M059J (cell line): ENCODE results near the gene UNC13B. TPM values are rescaled to one million over a fixed set of nuclear protein-coding genes. Genes with fewer than 3 reads are reported as not detected.
"Not testable (repeated sequence)": the region's sequence is repeated elsewhere in the genome, so short reads cannot be mapped to it uniquely, and the experiment has no call there.

Experiments
- DNase-seq: peaks from one replicate; pipeline ENCODE4 v3.0.0-alpha.2; 2012; ENCODE audit warnings: low read depth
- total RNA-seq: library from RNA; depleted of rRNA; stranded (reverse); fragments of >200 nt; shearing (Covaris generic); gene quantifications from 2 replicates; pipeline ENCODE4 v1.2.3, GENCODE V29; 2014

Gene UNC13B
- total RNA-seq, 1 experiment from 2014 or later: 16.1 TPM

DNA sequence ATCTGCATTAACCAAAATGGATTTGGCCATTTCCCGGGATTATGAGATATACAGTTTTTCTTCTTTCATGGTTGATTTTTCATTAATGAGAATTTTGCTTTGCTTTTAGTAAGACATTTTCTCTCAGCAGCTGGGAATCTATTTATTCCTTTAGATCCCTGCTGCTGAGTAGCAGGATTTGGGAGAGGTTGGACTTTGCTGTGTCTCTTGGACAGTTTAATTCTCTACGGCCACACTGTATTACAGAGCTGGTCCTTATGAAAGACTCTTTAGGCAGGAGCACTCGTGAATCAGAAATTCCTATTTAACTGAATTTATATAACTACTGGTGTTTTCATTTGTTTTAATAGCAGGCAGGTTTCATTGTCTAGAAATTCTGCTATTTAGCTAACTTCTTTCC lies 1.6 kb downstream of the UNC13B start:
- no peak for DNase-seq

DNA sequence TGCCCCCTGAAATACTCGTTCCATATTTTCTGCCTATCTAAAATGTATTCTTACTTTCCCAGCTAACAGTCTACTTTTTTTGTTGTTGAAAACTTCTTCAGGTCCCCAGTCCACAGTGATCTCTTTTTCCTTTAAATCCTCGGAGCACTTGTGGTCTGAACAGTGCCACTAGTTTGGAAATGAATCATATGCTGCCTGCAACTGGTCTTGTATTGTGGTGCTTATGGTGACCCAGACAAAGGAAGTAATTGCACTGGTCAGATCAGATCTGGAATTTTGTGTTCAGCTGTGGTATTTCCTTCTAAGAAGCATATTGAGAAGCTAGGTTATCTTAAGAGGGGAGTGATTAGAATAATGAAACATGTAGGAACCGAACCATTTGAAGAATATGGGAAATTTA lies 2.9 kb downstream of the UNC13B start:
- DNase-seq: peak; percentile 80

DNA sequence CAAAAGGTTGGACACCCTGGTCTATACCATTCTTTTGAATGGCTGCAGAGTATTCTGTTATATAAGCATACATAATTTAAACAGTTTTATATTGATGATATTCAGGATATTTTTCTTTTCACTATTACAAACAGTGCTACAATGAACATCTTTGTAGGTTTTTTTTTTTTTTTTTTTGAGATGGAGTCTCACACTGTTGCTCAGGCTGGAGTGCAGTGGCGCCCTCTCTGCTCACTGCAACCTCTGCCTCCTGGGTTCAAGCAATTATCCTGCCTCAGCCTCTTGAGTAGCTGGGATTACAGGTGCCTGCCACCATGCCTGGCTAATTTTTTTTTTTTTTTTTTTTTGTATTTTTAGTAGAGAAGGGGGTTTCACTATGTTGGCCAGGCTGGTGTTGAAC lies 5.6 kb downstream of the UNC13B start:
- not testable (repeated sequence) for DNase-seq

GRCh38 chr9:35168963-35169362 lies 7.2 kb downstream of the UNC13B start:
- DNase-seq: no peak

DNA sequence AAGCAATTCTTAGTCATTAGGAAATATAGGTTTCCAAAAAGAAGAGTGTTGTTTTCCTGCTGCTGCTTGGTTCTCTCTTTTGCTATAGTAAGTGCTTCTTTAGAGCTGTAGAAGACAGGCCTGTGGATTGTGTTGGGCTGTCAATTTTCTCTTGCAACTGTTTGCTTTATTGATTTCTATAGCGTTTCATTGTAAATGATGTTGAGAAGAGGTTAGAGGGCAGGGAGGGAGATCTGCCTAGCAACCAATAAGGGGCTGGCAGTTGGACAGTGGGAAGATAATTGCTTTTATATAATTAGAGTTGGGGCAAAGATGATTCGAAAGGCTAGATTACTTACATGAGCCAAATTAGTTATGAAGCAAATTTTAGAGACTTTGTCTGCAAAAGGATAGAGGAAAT lies 11.1 kb downstream of the UNC13B start:
- DNase-seq: no peak

DNA sequence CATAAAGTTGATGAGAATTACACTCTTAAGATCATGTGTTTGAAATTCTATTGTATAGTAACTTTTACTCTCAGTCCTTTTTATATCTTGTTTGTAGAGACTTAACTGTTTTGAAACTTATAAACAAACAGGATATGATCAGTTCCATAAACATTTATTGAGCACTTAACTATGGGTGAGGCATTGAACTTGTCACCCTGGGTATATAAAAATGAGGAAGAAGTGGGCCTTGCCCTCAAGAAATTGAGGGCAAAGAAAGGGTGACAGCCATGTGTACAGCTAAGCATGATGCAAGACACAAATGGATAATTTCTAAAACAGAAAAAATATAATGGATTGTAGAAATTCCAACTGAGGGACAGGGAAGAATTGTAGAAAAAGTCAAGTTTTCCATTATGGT lies 15.7 kb downstream of the UNC13B start:
- DNase-seq: no peak

DNA sequence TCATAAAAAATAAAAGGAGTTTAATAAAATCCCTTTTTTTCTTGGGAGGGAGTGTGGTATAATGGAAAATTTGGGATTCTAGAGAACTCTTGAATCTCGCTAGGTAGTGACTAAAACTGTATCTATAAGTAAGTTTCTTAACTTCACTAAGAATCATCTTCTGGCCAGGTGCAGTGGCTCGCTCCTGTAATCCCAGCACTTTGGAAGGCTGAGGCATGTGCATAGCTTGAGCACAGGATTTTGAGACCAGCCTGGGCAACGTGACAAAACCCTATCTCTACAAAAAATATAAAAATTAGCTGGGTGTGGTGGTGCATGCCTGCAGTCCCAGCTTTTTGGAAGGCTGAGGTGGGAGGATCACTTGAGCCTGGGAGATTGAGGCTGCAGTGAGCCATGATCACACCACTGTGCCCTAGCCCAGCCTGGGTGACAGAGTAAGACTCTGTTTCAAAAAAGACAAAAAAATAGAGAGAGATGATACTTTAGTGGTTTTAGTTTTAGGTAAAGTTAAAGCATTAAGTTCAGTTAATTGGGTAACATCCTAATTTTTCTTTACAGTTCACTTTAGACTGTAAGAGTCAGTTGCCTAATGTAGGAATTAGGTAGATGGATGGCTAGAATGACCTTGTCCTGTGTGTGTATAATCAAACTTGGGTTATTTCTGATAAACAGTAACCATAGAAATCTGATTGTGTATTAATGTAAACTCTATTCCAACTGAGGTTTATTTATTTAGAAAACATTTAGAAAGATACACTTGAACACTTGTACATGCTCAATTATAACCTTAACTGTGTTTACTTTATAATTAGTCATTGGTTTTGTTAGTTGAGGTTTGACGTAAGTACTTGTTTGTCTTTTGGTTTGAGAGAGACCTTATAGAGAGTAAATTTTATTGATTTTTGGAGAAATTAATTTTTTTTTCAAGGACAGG lies 17.8 kb downstream of the UNC13B start:
- peak; percentile 22 for DNase-seq

GRCh38 chr9:35180801-35181200 lies 19.0 kb downstream of the UNC13B start:
- DNase-seq: no peak

- DNase-seq: not testable (repeated sequence)
Observed at GRCh38 chr9:35182401-35182800, 20.6 kb downstream of the UNC13B start.

DNA sequence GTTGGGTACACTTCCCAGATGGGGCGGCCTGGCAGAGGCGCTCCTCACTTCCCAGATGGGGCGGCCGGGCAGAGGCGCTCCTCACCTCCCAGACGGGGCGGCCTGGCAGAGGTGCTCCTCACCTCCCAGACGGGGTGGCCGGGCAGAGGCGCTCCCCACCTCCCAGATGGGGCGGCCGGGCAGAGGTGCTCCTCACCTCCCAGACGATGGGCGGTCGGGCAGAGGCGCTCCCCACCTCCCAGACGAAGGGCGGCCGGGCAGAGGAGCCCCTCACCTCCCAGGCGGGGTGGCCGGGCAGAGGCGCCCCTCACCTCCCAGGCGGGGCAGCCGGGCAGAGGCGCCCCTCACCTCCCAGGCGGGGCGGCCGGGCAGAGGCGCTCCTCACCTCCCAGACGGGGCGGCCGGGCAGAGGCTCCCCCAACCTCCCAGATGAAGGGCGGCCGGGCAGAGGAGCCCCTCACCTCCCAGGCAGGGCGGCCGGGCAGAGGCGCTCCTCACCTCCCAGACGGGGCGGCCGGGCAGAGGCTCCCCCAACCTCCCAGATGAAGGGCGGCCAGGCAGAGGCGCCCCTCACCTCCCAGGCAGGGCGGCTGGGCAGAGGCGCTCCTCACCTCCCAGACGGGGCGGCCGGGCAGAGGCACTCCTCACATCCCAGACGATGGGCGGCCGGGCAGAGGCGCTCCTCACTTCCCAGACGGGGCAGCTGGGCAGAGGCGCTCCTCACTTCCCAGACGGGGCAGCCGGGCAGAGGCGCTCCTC lies 21.4 kb downstream of the UNC13B start:
- DNase-seq: not testable (repeated sequence)

DNA sequence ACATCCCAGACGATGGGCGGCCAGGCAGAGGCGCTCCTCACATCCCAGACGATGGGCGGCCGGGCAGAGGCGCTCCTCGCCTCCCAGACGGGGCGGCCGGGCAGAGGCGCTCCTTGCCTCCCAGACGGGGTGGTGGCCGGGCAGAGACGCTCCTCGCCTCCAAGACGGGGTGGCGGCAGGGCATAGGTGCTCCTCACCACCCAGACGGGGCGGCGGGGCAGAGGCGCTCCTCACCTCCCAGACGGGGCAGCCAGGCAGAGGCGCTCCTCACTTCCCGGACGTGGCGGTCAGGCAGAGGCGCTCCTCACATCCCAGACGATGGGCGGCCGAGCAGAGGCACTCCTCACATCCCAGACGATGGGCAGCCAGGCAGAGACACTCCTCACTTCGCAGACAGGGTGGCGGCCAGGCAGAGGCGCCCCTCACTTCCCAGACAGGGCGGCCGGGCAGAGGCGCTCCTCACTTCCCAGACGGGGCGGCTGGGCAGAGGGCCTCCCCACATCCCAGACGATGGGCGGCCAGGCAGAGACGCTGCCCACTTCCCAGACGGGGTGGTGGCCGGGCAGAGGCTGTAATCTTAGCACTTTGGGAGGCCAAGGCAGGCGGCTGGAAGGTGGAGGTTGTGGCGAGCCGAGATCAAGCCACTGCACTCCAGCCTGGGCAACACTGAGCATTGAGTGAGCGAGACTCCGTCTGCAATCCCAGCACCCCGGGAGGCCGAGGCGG lies 22.1 kb downstream of the UNC13B start:
- DNase-seq: not testable (repeated sequence)

- no peak for DNase-seq
Observed at GRCh38 chr9:35186524-35186923, 24.7 kb downstream of the UNC13B start.

- DNase-seq: no peak
Observed at GRCh38 chr9:35190203-35190602, 28.4 kb downstream of the UNC13B start.

GRCh38 chr9:35191105-35191504 lies 29.3 kb downstream of the UNC13B start:
- no peak for DNase-seq

GRCh38 chr9:35193762-35194161 lies 32.0 kb downstream of the UNC13B start:
- peak; percentile 6 for DNase-seq

DNA sequence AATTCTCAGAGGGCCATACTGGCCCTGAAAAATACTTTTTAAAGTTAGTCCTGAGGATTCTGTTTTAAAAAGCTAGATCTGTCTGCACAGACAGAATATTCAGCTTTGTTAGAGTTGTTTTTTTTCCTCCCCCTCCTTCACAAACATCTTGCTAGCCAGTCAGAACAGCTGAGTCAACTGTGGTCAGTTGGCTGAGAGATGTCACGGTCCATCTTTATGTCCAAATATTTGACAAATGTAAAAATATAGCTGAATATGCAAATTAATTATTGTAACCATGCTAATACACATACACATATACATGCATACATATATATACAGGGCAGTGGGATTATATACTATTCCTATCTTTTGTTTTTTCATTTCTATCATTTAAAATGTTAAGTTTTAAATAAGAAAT lies 33.9 kb downstream of the UNC13B start:
- peak; percentile 18 for DNase-seq

DNA sequence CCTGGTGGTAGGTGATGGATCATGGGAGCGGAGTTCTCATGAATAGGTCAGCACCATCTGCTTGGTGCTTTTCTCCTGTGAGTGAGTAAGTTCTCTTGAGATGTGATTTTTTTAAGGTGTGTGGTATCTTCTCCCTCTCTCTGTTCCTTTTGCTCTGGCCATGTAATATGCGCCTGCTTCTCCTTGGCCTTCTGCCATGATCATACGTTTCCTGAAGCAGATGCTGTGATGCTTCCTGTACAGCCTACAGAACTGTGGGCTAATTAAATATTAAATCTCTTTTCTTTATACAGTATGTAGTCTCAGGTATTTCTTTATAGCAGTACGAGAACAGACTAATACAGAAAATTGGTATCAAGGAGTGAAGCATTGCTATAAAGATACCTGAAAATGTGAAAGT lies 36.4 kb downstream of the UNC13B start:
- DNase-seq: no peak

GRCh38 chr9:35203528-35203927 lies 41.7 kb downstream of the UNC13B start:
- no peak for DNase-seq

GRCh38 chr9:35205340-35205739 lies 43.5 kb downstream of the UNC13B start:
- DNase-seq: no peak

DNA sequence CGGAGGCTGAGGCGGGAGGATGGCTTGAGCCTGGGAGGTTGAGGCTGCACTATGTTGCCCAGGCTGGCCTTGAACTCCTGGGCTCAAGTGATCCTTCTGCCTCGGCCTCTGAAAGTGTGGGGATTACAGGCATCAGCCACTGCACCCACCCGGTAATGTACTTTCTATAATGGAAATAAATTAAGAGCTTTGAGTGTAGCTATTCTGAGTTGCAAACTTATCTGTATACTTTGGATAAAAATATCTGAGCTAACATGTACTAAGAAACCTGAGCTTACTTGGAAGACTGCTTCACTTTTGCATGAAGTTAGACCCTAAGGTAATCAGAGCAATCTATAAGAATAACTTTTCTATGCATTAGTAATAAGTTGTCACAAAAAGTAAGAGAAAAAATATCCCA lies 50.0 kb downstream of the UNC13B start:
- DNase-seq: no peak

GRCh38 chr9:35220659-35221338 lies 59.0 kb downstream of the UNC13B start:
- DNase-seq: no peak

DNA sequence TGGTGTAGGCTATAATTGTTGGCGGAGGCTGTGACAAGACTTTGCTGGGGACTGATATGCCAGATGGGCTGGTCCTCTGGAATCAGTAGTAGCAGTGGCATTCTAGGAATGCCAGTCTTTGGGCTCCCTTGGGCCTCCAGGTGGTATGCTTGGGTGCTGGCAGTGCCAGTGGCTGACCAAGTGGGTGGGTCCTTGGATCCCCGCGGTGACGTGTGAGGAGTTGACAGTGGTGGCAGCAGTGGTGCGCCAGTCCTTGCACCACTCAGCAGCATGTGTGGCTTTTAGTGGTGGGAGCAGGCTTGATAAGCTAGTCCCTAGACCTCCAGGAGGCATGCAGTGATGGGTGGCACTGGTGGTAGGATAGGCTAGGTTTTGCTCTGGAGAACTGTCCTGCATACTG lies 63.9 kb downstream of the UNC13B start:
- DNase-seq: no peak
